ENCODE results near the gene PHETA1. TPM values are rescaled to one million over a fixed set of nuclear protein-coding genes. Genes with fewer than 3 reads are reported as not detected.

PHETA1 gene
- total RNA-seq, 3 donors from 2014 or later: 6.6 to 10.9 (median 10.2) TPM

DNA sequence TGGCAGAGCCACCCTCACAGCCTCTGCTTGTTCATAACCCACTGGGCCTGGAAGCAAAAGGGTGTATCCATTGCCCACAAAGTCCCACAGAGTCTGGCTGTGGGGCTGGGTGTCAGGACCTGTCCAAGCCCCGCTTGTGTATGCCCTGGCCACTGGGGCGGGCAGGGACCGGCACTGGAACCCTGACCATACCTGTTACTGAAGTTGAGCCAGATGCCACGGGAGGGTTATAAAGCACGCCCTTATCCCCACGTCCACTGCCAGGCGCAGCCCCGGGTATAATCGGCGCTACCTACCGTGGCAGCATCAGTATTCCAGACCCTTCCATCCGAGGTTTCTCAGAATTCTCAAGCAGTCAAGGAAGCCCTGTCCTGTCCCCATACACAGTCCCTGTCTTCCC lies 40.8 kb downstream of the PHETA1 start:
- no peak overlapping the region for H3K27ac ChIP-seq
- no peaks in the 10 kb centered on the region for H3K4me1 ChIP-seq
- H3K9me3 ChIP-seq: no peaks in the 10 kb centered on the region
- TF ChIP-seq POLR2A (IDR thresholded peaks at IDR 0.05) (no peak), POLR2AphosphoS5 (IDR thresholded peaks at IDR 0.05) (no peak)
- TF ChIP-seq, protein P1, sequence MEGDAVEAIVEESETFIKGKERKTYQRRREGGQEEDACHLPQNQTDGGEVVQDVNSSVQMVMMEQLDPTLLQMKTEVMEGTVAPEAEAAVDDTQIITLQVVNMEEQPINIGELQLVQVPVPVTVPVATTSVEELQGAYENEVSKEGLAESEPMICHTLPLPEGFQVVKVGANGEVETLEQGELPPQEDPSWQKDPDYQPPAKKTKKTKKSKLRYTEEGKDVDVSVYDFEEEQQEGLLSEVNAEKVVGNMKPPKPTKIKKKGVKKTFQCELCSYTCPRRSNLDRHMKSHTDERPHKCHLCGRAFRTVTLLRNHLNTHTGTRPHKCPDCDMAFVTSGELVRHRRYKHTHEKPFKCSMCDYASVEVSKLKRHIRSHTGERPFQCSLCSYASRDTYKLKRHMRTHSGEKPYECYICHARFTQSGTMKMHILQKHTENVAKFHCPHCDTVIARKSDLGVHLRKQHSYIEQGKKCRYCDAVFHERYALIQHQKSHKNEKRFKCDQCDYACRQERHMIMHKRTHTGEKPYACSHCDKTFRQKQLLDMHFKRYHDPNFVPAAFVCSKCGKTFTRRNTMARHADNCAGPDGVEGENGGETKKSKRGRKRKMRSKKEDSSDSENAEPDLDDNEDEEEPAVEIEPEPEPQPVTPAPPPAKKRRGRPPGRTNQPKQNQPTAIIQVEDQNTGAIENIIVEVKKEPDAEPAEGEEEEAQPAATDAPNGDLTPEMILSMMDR (IDR thresholded peaks at IDR 0.05): no peak
- intact Hi-C loops (cut with DNase I; ENCODE audit: low total_unique reads): no loop called here
- no peak for DNase-seq (ENCODE audit: low spot score in 2 of 2)
- H3K27me3 ChIP-seq: no peaks in the 10 kb centered on the region
- no peak overlapping the region for H3K4me3 ChIP-seq
- H3K36me3 ChIP-seq: no peaks in the 10 kb centered on the region

- H3K9me3 ChIP-seq: no peaks in the 10 kb centered on the region
- no peaks in the 10 kb centered on the region for H3K4me1 ChIP-seq
- no peaks in the 10 kb centered on the region for H3K27me3 ChIP-seq
- intact Hi-C loops (cut with DNase I; ENCODE audit: low total_unique reads): no loop called here
- H3K36me3 ChIP-seq: no peaks in the 10 kb centered on the region
- no peak overlapping the region for H3K4me3 ChIP-seq
- DNase-seq (ENCODE audit: low spot score in 2 of 2): no peak
- no peak overlapping the region for H3K27ac ChIP-seq
- TF ChIP-seq POLR2A (IDR thresholded peaks at IDR 0.05) (no peak), POLR2AphosphoS5 (IDR thresholded peaks at IDR 0.05) (no peak)
- TF ChIP-seq, protein P1 (IDR thresholded peaks at IDR 0.05): no peak
Measured at GRCh38 chr12:111327474-111327873, 41.4 kb downstream of the PHETA1 start.

DNA sequence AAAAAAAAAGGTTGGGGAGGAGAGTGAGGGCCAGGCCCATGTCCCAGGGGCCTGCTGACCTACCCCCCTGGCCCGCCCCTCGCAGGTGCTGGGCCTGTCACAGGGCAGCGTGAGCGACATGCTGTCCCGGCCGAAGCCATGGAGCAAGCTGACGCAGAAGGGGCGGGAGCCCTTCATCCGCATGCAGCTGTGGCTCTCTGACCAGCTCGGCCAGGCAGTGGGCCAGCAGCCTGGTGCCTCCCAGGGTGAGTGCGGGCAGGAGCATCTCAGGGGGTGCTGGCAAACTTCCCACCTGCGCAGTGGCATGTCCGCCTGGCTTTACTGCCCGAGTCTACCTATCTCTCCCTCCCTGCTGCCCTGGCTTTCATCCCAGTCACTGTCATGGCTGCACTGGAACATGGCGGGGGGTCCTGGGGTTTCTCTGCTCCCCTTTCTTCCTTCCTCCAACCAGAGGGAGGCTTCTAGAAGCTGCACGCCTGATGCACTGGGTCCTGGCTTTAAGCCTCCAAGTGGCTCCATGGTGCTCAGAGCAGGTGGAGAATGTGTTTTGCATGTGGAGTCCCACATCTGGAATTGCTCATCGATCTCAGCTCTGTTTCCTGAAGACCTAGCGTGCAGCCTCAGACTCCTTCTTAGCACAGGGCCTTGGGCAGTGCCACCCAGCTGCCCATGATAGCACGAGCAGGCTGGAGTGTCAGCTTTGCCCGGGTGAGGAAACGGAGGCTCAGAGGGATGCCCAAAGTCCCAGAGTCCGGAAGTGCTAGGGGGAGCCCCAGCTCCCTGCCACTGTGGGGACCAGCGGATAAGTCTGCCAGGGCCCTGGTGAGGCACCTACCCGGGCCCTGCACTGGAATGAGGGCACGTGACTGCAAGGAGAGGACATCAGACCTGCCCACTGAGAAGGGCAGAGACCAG lies 46.3 kb downstream of the PHETA1 start:
- Histone ChIP-seq H3K4me3 (no peak overlapping the region), H3K4me1 (no peaks in the 10 kb centered on the region), H3K27me3 (peaks cover 0 to 8% of the 10 kb centered on the region in 2 donors), H3K9me3 (no peaks in the 10 kb centered on the region), H3K36me3 (no peaks in the 10 kb centered on the region), H3K27ac (no peak overlapping the region)
- TF ChIP-seq POLR2AphosphoS5 (IDR thresholded peaks at IDR 0.05): no peak
- TF ChIP-seq, protein P1 (IDR thresholded peaks at IDR 0.05): no peak
- no peak for TF ChIP-seq POLR2A (IDR thresholded peaks at IDR 0.05)
- intact Hi-C loops (cut with DNase I; ENCODE audit: low total_unique reads): no loop called here
- DNase-seq (ENCODE audit: low spot score in 2 of 2): no peak

GRCh38 chr12:111321317-111321716 lies 47.6 kb downstream of the PHETA1 start:
- TF ChIP-seq POLR2A (IDR thresholded peaks at IDR 0.05): no peak
- TF ChIP-seq, protein P1 (IDR thresholded peaks at IDR 0.05): no peak
- no peak for TF ChIP-seq POLR2AphosphoS5 (IDR thresholded peaks at IDR 0.05)
- intact Hi-C loops (cut with DNase I; ENCODE audit: low total_unique reads): no loop called here
- H3K27ac ChIP-seq: no peak overlapping the region
- H3K9me3 ChIP-seq: no peaks in the 10 kb centered on the region
- H3K36me3 ChIP-seq: no peaks in the 10 kb centered on the region
- no peak for DNase-seq (ENCODE audit: low spot score in 2 of 2)
- H3K4me1 ChIP-seq: no peaks in the 10 kb centered on the region
- H3K27me3 ChIP-seq: peaks cover 0 to 14% of the 10 kb centered on the region in 2 donors
- H3K4me3 ChIP-seq: no peak overlapping the region

GRCh38 chr12:111320258-111321050 lies 48.4 kb downstream of the PHETA1 start:
- Histone ChIP-seq H3K9me3 (no peaks in the 10 kb centered on the region), H3K4me1 (no peaks in the 10 kb centered on the region), H3K27ac (no peak overlapping the region), H3K27me3 (peaks cover 0 to 14% of the 10 kb centered on the region in 2 donors), H3K4me3 (no peak overlapping the region), H3K36me3 (no peaks in the 10 kb centered on the region)
- DNase-seq (ENCODE audit: low spot score in 2 of 2): no peak
- intact Hi-C loops (cut with DNase I; ENCODE audit: low total_unique reads): no loop called here
- TF ChIP-seq, protein P1 (IDR thresholded peaks at IDR 0.05): no peak
- no peak for TF ChIP-seq POLR2A (IDR thresholded peaks at IDR 0.05)
- TF ChIP-seq POLR2AphosphoS5 (IDR thresholded peaks at IDR 0.05): no peak
